Fibroblast of skin of right quadriceps (primary cell): ENCODE results near the gene CACNA1F.
"Not testable (repeated sequence)": the region's sequence is repeated elsewhere in the genome, so short reads cannot be mapped to it uniquely, and the experiment has no call there.

Experiments used
- DNase-seq: peaks from one replicate; pipeline ENCODE4 v3.0.0-alpha.2; 2013

Gene CACNA1F

DNA sequence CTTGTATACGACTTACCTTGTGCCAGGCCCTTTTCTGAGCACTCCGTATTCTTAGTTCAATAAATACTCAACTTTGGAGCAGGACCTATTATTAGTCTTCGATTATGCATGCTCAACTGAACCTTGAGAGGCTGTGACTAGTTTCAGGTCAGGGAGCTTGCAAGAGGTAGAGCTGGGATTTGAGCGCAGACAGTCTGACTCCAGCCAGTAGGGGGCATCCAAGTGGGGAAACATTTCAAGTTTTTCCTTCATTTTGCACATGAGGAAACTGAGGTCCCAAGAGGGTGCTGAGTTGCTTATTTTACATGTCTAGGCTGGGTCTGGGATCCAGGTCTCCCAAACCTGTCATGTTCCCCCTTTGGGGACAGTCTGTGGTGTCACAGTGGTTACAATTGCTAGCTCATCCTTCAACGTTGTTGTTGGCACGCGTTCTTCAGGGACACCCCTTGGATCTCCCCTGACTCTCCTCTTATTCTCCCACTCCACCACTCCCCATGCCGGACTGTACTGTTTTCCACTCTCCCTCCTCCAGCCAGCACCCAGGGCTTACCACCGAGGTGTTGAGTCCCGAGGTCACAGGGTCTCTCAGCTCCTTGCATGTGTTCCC lies 40.3 kb downstream of the CACNA1F start:
- DNase-seq = no peak

DNA sequence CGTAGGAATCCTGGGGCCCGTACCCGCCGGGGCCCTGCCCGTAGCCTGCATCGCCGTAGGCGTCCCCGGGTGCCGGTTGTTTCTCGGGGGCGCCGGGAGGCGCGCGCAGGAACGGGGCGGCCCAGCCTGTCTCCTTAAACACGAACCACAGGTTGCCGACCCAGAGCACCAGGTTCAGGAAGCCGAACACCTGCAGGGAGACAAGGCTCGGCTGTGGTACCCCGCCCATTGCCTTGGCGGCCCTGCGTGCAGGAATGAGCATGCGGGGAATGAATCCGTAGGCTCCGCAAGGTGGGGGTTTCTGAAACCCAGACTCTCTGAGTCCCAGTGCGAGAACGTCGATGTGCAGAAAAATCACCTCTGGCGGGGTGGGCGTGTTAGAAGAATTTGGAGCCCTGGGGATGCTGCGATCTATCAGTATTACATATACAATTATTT lies 41.5 kb downstream of the CACNA1F start:
- no peak for DNase-seq

DNA sequence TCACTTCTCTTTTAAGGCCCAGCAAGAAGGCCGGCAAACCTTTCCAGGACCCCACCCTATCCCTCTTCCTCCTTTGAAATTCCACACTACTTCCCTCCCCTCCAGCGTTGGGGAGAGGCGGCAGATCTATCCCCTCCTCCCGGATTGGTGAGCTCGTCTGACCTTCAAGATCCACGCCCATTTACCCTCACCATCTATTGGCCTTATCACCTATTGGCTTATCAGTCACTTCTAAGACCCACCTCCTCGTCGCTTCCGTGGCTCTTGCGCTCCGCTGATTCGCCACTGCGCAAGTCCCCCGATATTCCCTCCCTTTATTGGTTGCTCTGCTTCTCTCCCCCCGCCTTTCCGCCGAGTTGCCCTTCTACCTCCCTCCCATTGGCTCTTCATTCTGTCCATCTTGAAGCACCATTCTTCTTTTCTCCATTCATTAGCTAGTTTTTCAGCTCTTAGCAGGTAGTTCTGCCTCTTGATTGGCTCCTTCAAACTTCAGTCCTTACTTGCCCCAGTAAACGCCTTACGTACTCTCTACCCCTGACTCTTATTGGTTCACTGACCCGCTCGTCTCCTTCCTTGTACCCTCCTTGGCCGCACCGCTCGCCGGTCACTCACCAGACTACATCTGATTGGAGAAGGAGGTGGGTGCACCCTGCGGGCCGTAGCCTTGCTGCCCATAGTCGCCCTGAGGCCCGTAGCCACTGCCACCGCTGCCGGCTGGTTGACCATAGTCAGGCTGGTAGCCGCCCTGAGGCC lies 42.1 kb downstream of the CACNA1F start:
- peak; percentile 99 for DNase-seq

DNA sequence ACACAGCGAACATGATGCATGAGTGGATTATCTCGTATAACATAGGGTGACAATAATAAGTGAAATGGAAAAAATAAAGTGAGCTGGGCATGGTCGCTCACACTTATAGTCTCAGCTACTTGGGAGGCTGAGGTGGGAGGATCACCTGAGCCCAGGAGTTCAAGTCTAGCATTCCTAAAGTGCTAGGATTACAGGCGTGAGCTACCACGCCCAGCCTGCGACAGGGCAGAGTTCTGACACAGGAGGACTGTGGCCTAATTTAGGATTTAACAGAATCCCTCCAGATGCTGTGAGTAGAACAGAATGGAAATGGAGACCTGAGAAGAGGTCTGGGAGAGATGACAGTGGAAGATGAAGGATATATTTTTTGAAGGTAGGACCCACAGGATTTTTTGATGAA lies 43.5 kb downstream of the CACNA1F start:
- no peak for DNase-seq

DNA sequence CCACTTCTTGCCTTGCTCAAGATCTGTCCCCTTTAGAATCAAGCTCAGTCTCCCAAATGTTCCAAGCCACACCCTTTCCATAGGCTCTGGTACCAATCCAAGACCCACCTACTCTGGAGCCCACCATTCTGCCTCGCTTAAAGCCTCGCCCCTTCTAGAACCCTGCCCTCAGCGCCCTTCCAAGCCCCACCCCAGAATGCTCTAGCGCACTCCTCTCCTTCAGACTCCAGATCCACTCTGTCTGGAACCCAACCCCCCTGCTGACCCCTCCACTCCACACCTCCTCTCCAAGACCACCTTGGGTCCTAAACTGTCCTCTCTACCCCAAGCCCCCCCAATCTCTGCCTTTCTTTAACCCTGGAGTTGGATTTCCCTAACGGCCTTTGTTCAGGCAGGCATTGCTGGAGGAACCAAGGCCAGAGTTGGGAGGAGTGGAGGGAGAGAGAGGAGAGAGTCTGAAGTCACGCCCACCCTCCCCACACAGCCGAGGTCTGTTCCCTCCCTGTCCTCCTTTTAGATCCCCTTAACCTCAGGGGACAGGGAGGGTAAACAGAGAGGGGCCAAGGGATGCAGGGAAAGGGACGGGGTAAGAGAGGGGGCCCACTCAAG lies 44.6 kb downstream of the CACNA1F start:
- DNase-seq = no peak

DNA sequence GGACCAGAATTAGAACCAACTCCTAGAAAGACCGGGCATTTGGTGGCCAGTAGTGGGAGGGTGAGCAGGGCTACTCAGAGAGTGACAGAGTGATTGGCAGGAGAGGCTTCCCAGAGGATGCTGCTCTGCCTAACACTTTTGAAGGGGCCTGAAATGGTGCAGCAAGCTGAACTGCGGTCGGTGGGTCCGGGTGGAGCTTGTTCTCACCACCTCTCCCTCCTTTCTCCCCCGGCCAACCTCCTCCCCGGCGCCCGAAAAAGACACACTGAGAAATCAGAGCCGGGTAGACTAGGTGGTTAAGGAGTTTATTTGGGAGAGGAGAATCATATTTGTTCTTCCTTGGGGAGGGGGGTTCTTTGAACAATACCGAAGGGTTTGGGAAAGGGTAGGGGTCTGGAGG lies 45.6 kb downstream of the CACNA1F start:
- no peak for DNase-seq

DNA sequence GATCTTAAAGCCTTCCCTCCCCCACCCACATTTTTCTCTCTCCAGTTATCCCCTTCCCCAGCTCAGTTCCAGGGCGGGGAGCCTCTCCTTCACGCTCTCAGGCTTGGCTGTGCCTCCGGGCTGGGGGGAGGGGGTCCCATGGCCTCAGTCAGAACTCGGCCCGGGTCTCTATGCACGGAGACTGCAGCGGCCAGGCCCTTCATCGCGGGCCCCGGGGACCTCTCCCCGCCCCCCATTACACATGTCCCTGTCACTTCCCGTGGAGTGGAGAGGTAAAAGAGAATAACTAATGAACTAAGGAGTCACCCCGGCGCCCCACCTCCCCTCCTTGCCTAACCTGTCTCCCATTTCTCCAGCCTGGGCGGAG lies 46.1 kb downstream of the CACNA1F start:
- DNase-seq = no peak

DNA sequence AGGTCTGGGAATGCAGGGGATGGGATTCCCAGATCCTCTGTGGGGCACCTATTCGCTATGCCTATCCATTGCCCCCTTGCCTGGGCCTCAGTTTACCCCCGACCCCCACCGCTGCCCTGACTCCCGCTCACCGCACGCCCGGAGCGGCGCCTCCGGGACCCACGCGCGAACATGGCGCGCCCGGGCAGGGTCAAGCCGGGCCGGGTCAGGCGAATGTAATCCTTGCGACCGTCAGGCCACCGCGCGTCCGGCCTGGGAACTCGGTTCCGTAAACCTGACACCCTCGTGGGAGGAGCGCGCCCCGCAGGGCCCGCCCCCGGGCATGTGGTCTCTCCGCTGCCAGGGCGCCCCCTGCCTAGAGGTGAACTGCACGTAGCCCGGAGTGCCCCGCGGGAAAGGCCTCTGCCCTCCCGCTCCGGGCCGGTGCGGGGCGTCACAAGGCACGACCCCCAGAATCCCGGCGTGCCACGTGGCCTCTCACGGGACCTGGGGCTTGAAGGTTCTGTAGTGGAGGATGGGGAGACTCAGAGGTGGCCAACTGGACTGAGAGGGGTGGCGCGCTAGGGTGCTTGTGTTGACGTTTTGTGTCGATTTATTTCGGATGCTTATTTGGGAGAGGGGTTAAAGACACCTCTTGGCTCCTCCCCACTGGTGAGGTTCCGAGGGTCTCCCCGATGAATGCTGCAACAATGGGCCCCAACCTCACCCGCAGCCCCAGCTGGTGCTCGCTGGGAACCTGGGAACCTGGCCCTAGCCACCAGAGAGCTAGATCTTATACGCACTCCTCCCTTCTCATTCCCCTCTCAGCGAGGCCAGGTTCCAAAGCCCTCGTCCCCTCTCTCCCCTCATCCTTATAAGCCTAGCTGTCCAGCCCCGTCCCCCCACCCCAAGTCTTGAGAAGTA lies 46.8 kb downstream of the CACNA1F start, which contains the start of gene PRICKLE3:
Gene PRICKLE3, minus strand, starts transcription at position 249 of the 903 bp plus-strand sequence. Its CDS starts 76 bp downstream, at position 173.
- peak; percentile 51 for DNase-seq

DNA sequence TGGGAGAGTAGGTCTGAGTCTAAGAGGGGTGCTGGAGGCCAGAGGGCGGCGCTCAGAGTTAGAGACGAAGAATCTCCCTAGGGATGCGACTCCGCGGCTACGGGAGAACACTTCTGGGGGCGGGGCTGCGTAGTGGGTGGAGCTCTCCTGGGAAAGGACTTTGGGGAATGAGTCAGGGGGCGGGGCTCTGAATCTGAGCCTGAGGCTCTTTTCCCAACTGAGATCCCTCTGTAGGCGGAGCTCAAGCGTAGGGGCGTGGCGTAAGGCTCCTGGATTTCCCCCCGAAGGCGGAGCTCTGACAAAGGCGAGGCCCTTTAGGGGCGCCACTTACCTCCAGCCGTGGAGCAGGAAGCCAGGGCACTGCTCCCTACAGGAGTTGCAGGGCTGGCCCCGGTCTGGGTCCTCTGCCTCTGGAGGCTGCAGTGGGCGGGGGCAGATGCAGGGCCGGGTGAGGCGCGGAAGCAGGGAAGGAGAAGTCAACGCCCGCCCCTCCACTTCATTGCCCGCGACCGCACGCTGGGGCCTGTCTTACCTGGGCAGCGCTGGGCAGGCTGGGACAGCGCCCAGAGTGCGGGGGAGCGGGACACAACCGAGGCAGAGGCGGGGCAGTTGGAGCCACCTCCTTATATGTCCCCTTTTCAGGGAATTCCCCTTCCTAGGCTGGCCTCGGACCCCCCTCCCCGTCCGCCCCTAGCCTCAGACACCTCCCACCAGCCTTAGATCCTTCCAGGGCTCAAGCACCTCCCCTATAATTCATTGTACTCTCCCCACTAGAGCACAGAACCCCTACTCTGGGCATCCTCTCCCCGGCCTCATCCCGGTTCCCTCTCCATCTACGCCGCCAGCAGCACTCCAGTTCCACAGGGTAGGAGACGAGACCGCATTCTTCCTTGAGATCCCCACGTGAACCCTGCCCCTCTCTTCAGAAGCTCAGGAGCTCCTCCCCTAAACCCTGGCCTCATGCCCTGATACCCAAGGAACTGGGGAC lies 48.6 kb downstream of the CACNA1F start:
- DNase-seq = peak; percentile 89

DNA sequence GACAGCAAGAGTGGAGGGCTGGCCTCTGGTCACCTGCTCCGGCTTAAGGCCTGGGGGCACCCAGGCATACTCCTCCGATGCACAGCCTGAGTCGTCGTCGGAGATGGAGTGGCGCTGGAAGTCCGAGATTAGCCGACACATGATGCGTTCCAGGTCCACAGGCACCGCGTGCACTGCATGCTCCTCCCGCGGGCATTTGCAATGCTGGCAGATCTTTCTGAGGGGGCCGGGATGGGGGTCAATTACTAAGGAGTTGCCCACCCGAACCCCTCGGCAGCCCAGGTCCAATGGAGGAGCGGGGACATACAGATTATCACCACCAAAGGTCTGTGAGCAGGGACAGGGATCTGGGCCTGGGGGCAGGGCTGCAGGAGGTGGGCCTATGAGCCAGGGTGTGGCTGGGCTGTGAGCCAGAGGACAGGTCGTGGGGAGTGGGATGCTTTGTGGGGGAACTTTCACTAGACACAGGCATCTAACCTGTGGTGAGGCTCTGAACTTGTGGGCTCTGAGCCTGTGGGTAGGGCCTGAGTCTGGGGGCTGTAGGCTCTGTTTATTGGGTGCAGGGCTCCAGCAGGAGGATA lies 49.3 kb downstream of the CACNA1F start:
- DNase-seq = no peak

DNA sequence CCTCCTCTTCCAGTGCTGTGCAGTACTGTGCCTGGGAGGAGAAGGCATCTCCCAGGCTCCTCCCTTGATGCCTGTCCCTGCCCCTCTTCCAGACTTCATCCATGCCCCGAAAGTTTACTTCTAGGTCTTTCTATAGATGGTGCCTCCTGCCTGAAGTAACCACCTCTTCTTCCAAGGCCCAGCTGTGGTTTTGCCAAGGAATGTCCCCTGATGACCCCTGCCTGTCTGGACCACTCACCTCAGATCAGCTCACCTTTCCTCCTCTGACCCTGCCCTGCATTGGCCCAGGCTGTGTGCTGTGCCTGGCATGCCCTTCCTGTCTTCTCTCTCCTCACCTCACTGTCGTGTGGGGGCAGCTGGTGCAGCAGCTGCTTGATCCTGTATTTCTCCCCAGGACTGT lies 53.8 kb downstream of the CACNA1F start:
- DNase-seq = no peak

DNA sequence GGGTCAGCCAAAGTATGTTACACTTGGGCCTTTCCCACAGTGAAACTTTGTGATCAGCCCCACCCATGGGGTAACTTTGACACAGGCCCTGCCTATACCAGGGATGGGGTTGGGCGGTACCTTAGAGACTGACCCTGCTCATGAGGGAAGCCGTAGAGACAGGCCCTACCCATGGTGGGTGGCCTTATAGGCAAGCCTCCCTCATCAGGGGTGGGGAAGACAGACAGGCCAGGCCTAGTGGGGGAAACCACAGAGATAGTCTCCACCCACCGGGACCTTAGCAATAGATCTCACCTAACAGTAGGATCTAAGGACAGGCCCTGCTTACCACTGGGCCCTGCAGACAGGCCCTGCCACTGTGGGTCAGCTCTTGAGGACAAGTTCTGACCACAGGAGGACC lies 54.6 kb downstream of the CACNA1F start:
- DNase-seq = no peak

DNA sequence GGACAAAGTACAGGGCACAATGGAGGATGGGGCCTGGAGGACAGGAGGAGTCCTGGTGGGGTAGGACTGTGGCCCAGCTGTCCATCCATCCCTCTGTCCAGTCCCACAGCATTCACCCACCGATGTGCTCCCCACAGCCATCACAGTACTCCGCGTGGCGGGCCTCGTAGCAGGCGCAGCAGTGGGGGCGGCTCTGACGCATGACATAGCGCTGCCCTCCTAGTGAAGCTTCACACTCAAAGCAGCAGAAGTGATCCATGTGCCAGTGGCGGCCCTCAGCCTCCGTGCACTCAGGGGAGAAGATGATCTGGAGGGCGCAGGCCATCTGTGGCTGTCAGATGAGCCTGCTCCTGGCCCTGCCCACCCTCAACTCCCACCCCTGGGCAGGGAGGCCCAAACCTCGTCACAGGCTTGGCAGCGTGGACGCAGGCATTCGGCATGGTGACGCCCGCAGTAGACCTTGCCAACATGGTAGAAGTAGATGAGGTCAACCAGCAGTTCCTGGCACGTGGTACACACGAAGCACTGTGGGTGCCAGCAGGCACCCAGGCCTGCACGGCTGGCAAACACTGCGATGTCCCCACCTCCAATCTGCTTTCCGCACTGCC lies 55.2 kb downstream of the CACNA1F start:
- DNase-seq = no peak

DNA sequence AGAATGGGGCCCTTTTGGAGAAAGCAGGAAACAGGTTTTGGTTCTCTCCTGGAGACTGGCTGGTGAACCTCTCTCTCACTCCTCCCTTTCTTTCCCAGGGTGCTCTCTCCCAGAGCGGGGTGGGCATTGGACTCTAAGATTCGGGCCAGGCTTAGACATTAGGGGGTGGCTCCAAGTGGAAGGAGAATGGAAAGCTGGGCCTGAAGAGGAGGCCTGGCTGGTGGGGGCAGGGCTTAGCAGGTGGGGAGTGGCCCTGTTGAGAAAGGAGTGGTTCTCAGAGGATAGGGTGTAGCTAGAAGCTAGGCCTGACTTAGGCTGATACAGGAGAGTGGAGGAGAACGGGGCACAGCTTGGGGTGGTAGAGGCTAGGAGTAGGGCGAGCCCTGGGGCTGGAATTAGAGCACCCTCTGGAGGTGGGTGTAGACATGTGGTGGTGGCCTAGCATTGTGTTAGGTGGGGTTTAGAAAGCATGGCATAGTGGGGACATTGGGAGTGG lies 55.8 kb downstream of the CACNA1F start:
- no peak for DNase-seq

DNA sequence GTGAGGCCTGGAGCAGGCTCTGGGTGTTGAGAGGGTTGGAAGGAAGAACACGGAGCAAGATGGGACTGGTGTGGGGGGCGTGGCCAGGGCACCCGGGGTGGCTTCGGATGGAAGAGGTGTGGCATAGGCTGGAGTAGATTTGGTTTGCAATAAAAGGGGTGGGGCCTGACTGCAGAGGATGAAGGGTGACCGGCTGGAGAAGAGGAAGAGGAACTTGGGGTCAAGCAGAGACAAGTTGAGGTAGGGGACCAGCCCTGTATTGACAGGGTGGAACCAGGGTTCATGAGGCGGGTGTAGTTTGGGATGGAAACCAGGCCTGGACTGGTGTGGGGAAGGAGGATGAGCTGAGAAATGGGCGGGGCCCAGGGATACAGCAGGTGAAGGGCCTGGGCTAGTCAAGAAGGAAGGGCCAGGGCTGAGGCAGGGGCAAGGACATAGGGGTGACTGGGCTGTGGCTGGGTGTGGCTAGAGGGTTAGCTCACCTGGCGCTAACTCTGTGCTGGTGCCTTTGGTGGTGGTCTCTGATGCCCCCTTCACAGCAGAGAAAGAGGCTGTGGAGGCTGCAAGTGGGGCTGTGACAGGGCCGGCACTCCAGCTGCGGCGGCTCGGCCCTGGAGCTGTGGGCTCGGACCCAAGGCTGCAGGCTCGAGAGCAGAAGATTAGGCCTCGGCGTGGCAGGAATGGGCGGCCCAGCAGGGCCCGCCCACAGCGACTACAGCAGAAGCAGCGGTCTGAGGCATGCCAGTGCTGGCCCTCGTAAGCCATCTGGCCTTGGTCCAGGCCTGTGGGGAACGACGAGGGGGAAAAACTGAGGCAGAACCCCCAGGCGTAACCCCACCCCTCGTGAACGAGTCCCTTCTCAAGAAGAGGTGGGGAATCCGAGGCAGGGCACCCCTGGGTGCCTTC lies 56.5 kb downstream of the CACNA1F start:
- no peak for DNase-seq

DNA sequence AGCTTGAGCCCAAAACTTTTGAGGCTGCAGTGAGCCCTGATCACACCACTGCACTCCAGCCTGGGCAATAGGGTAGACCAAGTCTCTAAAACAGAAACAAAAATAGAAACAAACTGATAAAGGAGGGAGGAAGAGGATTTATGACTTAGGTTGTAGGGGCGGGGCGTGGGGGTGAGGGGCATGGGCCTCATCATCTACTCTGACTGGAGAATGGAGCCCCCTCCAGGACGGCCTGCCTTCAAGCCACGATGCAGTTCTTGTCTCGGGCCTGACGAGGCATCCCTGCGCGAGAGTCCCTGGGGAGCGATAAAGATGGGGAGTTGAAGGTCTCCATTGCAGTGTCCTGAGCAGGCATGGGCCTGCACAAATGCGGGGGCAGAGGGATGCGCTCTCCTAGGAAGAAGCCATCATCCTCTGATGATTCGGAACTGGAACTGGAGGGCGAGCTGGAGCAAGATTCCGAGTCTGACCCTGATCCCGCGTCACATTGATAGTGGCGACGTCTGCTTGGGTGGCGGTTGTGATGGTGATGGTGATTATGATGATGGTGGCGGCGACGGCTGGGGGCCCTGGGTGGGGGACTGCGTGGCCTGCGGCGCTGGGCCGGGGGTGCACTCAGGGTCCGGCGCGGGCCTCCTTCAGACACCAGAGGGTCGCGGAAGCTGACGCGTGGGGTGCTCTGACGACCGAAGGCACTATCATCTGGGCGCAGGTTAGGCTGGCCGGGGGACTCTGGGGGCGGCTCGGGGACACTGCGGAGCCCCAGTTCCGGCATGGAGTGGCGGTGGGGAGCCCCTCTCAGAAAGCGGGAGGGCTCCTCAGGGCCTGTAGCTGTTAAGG lies 57.5 kb downstream of the CACNA1F start:
- DNase-seq = no peak

DNA sequence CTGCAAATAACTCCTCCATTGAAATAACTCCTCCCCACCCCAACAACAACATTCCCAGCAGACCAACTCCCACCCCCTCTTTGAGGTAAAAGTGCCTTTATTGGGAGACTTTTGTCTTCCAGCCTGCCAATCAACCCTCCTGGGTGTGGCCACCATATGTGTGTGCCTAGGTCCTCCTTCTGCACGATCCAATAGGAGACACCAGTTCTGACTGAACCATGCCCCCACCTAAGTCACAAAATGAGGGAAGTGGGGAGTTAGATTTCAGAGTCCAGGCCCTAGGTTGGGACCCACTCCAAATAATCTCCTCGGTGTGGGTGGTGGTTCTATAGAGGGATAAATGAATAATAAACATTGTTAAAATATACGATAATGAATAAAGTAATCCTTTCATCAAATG lies 58.4 kb downstream of the CACNA1F start:
- DNase-seq = no peak

DNA sequence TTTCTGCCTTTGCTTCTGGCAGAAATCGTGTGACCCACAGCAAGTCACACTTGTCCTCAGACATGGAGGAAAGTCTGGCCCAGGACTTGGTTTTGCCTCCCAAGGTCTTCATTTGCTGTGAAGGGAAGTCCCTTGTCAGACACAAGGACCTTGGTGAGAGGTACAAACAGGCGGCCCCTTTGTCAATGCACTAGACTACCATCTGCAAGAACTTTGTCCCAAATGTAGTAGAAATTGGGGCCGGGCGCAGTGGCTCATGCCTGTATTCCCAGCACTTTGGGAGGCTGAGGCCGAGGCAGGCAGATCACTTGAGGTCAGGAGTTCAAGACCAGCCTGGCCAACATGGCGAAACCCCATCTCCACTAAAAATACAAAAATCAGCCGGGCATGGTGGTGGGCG lies 59.6 kb downstream of the CACNA1F start:
- DNase-seq = not testable (repeated sequence)

DNA sequence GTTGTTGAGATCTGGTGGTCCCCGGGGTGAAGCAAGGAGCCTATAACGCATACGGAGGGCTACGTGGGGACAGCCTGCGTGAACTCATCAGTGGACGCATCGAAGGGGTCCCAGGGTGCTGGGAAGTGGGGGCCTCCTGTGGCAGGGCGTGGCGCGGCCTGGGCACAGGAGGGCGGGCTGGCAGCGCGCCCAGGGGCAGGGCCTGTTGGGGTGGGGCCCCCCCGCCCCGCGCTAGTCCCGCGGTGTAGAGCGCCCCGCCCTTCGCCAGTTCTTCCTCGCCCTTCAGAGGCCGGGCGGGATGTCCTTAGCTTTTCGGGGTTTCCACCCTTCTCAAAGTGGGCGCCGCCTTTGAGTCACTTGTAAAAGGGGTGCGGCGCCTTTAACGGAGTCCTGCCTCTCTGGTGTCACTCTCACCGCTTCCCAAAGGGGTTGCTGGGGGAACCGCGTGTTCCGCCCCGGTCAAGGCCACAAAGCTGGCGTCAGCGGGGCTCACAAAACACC lies 60.8 kb downstream of the CACNA1F start:
- DNase-seq = peak; percentile 28
